Measurements from ENCODE around the gene AKAP13. TPM values are rescaled to one million over a fixed set of nuclear protein-coding genes. Genes with fewer than 3 reads are reported as not detected.

The AKAP13 gene
- total and polyA plus RNA-seq, 2 donors, result 84.2 to 206 TPM

DNA sequence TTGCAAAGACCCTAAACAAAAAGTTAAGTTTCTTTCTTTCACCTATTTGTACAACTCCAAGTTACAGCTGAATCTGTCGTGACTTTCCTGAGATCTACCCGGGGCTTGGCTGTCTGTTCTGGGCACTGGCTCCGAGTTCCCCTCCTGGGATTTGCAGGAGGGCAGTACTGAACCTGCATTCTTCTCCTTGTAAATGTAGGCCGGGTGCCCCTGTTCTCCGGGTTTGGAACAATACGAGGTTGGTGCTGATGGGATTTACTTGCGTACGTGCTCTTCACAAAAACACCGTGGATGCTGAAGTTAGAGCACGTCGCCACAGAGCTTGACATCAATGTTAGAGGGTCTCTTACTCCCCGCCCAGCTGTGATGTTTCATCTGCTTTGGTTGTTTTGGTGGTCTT is 366.2 kb downstream of the AKAP13 start:
- H3K4me3 ChIP-seq (ENCODE audit: low read depth, low read length), result no peak overlapping the region
- H3K36me3 ChIP-seq (ENCODE audit: insufficient read depth), result peaks cover 9% of the 10 kb centered on the region
- no peak overlapping the region for H3K27ac ChIP-seq (ENCODE audit: low read depth)
- no peaks in the 10 kb centered on the region for H3K4me1 ChIP-seq (ENCODE audit: insufficient read depth)
- WGBS, result 89% methylated on average over 12 of the region's 12 CpGs
- no peak for DNase-seq (ENCODE audit: extremely low spot score)

DNA sequence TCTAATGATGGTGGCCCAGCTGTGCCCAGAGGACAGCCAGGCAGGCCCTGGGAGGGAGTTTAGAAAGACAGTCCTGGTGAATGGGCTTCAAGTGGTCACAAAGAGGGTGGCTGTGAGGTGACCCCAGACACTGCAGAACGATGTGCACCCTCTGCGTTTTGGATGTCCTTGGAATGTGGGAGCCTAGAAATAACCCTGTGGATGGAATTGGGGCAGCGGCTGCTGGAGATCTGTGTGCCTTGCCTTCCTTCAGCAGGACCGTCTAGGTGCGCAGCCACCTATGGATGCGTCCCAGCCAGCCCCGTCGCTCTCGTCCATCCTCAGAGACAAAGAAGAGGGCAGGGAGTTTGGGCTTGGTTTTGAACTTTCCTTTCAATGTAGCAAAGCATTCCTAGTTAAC is 367.8 kb downstream of the AKAP13 start:
- 88% methylated on average over 9 of the region's 9 CpGs for WGBS

GRCh38 chr15:85748729-85749128 is 368.3 kb downstream of the AKAP13 start:
- 75% methylated on average over 11 of the region's 11 CpGs for WGBS
- H3K4me3 ChIP-seq (ENCODE audit: low read depth, low read length), result no peak overlapping the region
- peaks cover 8% of the 10 kb centered on the region for H3K36me3 ChIP-seq (ENCODE audit: insufficient read depth)
- H3K4me1 ChIP-seq (ENCODE audit: insufficient read depth), result no peaks in the 10 kb centered on the region
- H3K27ac ChIP-seq (ENCODE audit: low read depth), result no peak overlapping the region
- DNase-seq (ENCODE audit: extremely low spot score), result no peak

More for the DNA sequence above, 367.8 kb downstream of the AKAP13 start:
- Histone ChIP-seq H3K4me3 (ENCODE audit: low read depth, low read length) (no peak overlapping the region), H3K4me1 (ENCODE audit: insufficient read depth) (no peaks in the 10 kb centered on the region), H3K36me3 (ENCODE audit: insufficient read depth) (peaks cover 9% of the 10 kb centered on the region), H3K27ac (ENCODE audit: low read depth) (no peak overlapping the region)
- DNase-seq (ENCODE audit: extremely low spot score), result no peak

GRCh38 chr15:85749261-85750151 is 369.1 kb downstream of the AKAP13 start:
- no peak overlapping the region for H3K27ac ChIP-seq (ENCODE audit: low read depth)
- no peaks in the 10 kb centered on the region for H3K4me1 ChIP-seq (ENCODE audit: insufficient read depth)
- peaks cover 6% of the 10 kb centered on the region for H3K36me3 ChIP-seq (ENCODE audit: insufficient read depth)
- no peak overlapping the region for H3K4me3 ChIP-seq (ENCODE audit: low read depth, low read length)
- 38% methylated on average over 21 of the region's 21 CpGs for WGBS
- DNase-seq (ENCODE audit: extremely low spot score), result peak; percentile 29

- 31% methylated on average over 27 of the region's 27 CpGs for WGBS
- Histone ChIP-seq H3K27ac (ENCODE audit: low read depth) (peak overlapping the region; percentile 25), H3K4me3 (ENCODE audit: low read depth, low read length) (no peak overlapping the region), H3K36me3 (ENCODE audit: insufficient read depth) (peaks cover 6% of the 10 kb centered on the region), H3K4me1 (ENCODE audit: insufficient read depth) (no peaks in the 10 kb centered on the region)
- DNase-seq (ENCODE audit: extremely low spot score), result no peak
Measured at GRCh38 chr15:85750319-85751290, 370.2 kb downstream of the AKAP13 start.

- no peak for DNase-seq (ENCODE audit: extremely low spot score)
- 59% methylated on average over 15 of the region's 15 CpGs for WGBS
- no peak overlapping the region for H3K4me3 ChIP-seq (ENCODE audit: low read depth, low read length)
- H3K4me1 ChIP-seq (ENCODE audit: insufficient read depth), result no peaks in the 10 kb centered on the region
- H3K36me3 ChIP-seq (ENCODE audit: insufficient read depth), result peaks cover 3% of the 10 kb centered on the region
- no peak overlapping the region for H3K27ac ChIP-seq (ENCODE audit: low read depth)
Measured at GRCh38 chr15:85751291-85752123, 371.1 kb downstream of the AKAP13 start.

DNA sequence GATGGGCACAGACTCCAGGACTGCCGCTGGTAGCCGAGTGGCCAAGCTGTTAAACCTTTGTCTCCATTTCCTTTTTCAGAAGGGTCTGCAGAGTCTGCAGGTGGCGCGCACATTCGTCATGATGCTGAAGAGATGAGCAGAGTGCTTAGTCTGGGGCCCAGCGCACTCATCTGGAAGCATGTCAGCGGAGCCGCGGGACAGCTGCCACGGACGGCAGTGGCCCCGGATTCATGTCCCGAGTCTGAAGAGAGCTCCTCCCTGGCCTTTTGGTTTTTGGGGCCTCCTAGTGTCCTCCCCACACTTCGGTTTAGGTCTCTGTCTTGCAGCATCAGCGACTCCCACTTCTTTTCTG is 371.7 kb downstream of the AKAP13 start:
- H3K36me3 ChIP-seq (ENCODE audit: insufficient read depth), result peaks cover 3% of the 10 kb centered on the region
- DNase-seq (ENCODE audit: extremely low spot score), result no peak
- H3K27ac ChIP-seq (ENCODE audit: low read depth), result no peak overlapping the region
- no peak overlapping the region for H3K4me3 ChIP-seq (ENCODE audit: low read depth, low read length)
- no peaks in the 10 kb centered on the region for H3K4me1 ChIP-seq (ENCODE audit: insufficient read depth)
- 86% methylated on average over 15 of the region's 15 CpGs for WGBS

DNA sequence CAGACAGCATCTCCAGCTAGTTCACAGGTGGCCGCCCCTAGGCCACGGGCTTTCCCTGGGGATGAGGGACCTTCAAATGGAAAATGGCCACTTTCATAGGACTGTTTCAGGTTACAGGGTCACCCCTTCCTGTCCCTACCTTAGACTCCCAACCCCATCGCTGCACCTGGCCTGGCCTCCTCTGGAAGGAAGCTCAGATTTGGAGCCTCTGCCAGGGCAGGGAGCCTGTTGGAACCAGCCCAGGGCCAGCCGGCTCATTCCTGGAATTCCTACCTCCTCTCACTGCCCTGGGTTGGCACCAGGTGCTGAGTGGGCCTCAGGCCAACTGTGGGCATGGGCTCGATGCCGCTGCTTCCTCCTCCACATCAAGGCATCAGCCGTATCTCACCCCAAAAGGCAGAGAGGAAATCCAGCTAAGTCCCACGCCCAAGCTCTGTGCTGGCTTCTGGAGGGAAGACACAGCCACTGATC is 372.1 kb downstream of the AKAP13 start:
- H3K4me3 ChIP-seq (ENCODE audit: low read depth, low read length), result no peak overlapping the region
- no peak overlapping the region for H3K27ac ChIP-seq (ENCODE audit: low read depth)
- DNase-seq (ENCODE audit: extremely low spot score), result no peak
- H3K36me3 ChIP-seq (ENCODE audit: insufficient read depth), result peaks cover 2% of the 10 kb centered on the region
- WGBS, result 74% methylated on average over 8 of the region's 8 CpGs
- H3K4me1 ChIP-seq (ENCODE audit: insufficient read depth), result no peaks in the 10 kb centered on the region

DNA sequence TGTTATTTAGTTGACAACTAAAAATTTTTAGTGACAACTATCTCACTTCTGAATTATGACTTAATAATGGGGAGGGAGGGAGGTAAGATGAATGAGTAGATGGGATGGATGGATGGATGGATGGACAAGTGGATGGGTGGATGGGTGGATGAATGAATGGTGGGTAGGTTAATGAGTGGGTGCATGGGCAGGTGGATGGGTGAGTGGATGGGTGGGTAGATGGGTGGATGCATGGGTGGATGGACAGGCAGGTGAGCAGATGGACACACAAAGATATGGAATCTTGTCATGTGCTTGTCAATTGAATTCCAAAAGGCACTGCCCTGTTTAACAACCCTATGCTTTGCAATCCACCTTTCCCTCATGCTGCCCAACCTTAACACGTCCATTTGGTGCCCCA is 372.9 kb downstream of the AKAP13 start:
- DNase-seq (ENCODE audit: extremely low spot score), result no peak
- H3K27ac ChIP-seq (ENCODE audit: low read depth), result no peak overlapping the region
- H3K36me3 ChIP-seq (ENCODE audit: insufficient read depth), result peaks cover under 1% of the 10 kb centered on the region
- 98% methylated on average over 1 of the region's 1 CpG for WGBS
- H3K4me1 ChIP-seq (ENCODE audit: insufficient read depth), result no peaks in the 10 kb centered on the region
- H3K4me3 ChIP-seq (ENCODE audit: low read depth, low read length), result no peak overlapping the region

DNA sequence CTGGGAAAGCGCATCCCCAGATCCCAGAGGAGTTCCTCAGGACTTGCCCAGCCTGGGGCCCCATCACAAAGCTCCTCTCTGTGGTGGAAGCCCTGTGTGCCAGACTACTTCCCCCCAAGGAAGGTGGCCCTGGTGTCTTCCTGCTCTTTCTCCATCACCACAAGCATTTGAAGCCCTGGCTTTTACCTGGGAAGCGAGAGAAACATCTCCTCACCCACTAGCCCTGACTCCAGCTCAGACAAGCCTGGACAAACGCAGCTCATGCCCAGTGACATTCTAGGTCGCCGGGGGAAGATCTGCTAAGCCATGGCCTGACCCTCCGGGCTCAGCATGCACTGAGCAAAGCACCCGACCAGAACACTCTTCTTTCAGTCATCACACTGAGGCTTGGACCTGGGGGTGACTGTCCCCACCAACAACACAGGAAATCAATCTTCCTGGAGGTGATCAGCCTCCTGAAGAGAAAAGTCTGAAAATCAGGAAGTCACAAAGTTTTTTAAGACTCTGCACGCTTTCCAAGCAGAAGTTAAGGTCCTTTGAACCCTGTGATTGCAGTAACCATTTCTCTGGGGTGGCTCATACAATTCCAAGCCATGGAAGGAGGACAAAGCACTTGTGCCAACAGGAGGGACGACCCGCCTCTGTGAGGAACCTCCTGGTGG is 373.5 kb downstream of the AKAP13 start:
- Histone ChIP-seq H3K4me3 (ENCODE audit: low read depth, low read length) (no peak overlapping the region), H3K36me3 (ENCODE audit: insufficient read depth) (no peaks in the 10 kb centered on the region), H3K27ac (ENCODE audit: low read depth) (no peak overlapping the region), H3K4me1 (ENCODE audit: insufficient read depth) (no peaks in the 10 kb centered on the region)
- WGBS, result 92% methylated on average over 10 of the region's 10 CpGs
- DNase-seq (ENCODE audit: extremely low spot score), result no peak

DNA sequence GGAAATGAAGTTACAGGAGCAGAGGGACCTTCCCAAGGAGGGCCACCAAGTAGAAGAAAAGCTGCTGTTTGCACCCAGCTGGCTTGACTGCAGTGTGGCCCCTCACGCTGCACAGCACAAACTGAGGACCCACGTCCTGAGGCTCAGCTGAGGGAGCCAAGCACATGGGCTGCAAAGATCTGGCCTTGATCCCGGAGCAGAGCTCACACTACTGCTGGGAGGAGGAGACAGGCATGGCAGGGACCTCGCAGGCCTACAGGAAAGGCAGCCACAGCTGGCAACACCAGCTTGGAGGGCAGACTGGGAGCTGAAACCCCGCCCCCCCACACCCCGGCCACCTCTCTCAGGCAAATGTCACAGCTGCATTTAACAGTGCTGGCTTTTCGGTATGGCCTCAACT is 374.6 kb downstream of the AKAP13 start:
- H3K27ac ChIP-seq (ENCODE audit: low read depth), result no peak overlapping the region
- DNase-seq (ENCODE audit: extremely low spot score), result no peak
- no peak overlapping the region for H3K4me3 ChIP-seq (ENCODE audit: low read depth, low read length)
- no peaks in the 10 kb centered on the region for H3K36me3 ChIP-seq (ENCODE audit: insufficient read depth)
- H3K4me1 ChIP-seq (ENCODE audit: insufficient read depth), result no peaks in the 10 kb centered on the region
- 40% methylated on average over 7 of the region's 7 CpGs for WGBS

- Histone ChIP-seq H3K4me3 (ENCODE audit: low read depth, low read length) (no peak overlapping the region), H3K36me3 (ENCODE audit: insufficient read depth) (no peaks in the 10 kb centered on the region), H3K27ac (ENCODE audit: low read depth) (no peak overlapping the region), H3K4me1 (ENCODE audit: insufficient read depth) (no peaks in the 10 kb centered on the region)
- DNase-seq (ENCODE audit: extremely low spot score), result no peak
- WGBS, result 91% methylated on average over 11 of the region's 11 CpGs
Measured at GRCh38 chr15:85755471-85755870, 375.1 kb downstream of the AKAP13 start.

Data from urinary bladder (tissue), 4 donors.